ENCODE measurements around the gene SGCD. TPM values are rescaled to one million over a fixed set of nuclear protein-coding genes. Genes with fewer than 3 reads are reported as not detected.

Gene SGCD
- polyA plus RNA-seq, 1 of the 3 experiments (the other 2 are of a cell fraction): 0.87 TPM

DNA sequence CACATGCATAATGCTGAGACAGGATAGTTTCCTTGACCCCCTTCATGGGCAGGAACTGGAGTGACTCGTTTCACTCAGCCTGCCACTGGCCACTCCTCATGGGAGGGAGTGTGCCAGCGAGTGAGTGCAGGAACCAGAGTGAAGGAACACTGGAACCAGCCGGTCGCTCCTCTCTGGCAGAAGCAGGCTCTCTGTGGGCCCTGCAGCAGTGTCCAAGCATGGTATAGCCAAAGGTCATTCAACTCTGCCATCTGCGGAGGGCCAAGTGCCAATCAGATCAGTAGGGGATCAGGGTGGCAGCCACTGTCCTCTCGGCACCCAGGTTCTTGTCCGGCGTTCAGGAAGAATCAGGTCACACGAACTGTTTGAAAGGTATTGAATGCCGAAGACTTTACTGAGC lies 353.9 kb downstream of the SGCD start:
- H3F3A ChIP-seq (replicated peaks; ENCODE audit: insufficient read depth): no peaks in the 10 kb centered on the region
- ChIA-PET POLR2A (no interaction called here), CTCF (no interaction called here)
- H3K9me2 ChIP-seq: no peaks in the 10 kb centered on the region
- no peaks in the 10 kb centered on the region for H3K9me3 ChIP-seq
- H3K79me2 ChIP-seq (ENCODE audit: insufficient read depth): no peaks in the 10 kb centered on the region
- no peak overlapping the region for H2AFZ ChIP-seq (ENCODE audit: low read depth)
- no peak overlapping the region for H3K9ac ChIP-seq
- no peak overlapping the region for H3K4me2 ChIP-seq
- H3K27ac ChIP-seq (ENCODE audit: low read depth in 2 of 2, low read length in 1 of 2): no peak overlapping the region
- 79% methylated on average over 9 of the region's 10 CpGs for WGBS (ENCODE audit: low lambda C conversion rate)
- H3K4me1 ChIP-seq (ENCODE audit: control insufficient read depth in 1 of 2, insufficient read depth in 2 of 2, low read depth in 1 of 2, low read length in 1 of 2): peaks cover 0 to 9% of the 10 kb centered on the region in 2 experiments; a peak in 1 of 4 replicates
- no peaks in the 10 kb centered on the region for H3K36me3 ChIP-seq (replicated peaks in 1 of 2; ENCODE audit: control insufficient read depth in 1 of 2, insufficient read depth in 2 of 2, low read length in 1 of 2)
- no peak overlapping the region for H3K4me3 ChIP-seq (ENCODE audit: low read depth in 2 of 2, low read length in 1 of 2)
- no peaks in the 10 kb centered on the region for H4K20me1 ChIP-seq (ENCODE audit: insufficient read depth)
- DNase-seq: no peak
- TF ChIP-seq FOXJ3 (CRISPR knock-in tag; IDR thresholded peaks at IDR 0.05): no peak
- TF ChIP-seq RCOR1 (IDR thresholded peaks at IDR 0.05; ENCODE audit: low read length): no peak
- no peak for TF ChIP-seq TAF1 (IDR thresholded peaks at IDR 0.05; ENCODE audit: borderline replicate concordance, low read depth, low read length)
- TF ChIP-seq, protein P1, sequence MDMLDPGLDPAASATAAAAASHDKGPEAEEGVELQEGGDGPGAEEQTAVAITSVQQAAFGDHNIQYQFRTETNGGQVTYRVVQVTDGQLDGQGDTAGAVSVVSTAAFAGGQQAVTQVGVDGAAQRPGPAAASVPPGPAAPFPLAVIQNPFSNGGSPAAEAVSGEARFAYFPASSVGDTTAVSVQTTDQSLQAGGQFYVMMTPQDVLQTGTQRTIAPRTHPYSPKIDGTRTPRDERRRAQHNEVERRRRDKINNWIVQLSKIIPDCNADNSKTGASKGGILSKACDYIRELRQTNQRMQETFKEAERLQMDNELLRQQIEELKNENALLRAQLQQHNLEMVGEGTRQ (IDR thresholded peaks at IDR 0.05; ENCODE audit: borderline replicate concordance, low read depth, low read length): no peak
- TF ChIP-seq FOXM1 (IDR thresholded peaks at IDR 0.05; ENCODE audit: low read depth): no peak
- no peak for TF ChIP-seq JUND (IDR thresholded peaks at IDR 0.05)
- TF ChIP-seq YY1 (IDR thresholded peaks at IDR 0.05; ENCODE audit: low read depth): no peak
- TF ChIP-seq, protein P2, sequence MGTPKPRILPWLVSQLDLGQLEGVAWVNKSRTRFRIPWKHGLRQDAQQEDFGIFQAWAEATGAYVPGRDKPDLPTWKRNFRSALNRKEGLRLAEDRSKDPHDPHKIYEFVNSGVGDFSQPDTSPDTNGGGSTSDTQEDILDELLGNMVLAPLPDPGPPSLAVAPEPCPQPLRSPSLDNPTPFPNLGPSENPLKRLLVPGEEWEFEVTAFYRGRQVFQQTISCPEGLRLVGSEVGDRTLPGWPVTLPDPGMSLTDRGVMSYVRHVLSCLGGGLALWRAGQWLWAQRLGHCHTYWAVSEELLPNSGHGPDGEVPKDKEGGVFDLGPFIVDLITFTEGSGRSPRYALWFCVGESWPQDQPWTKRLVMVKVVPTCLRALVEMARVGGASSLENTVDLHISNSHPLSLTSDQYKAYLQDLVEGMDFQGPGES (IDR thresholded peaks at IDR 0.05; ENCODE audit: low read depth, low read length): no peak
- no peaks in the 10 kb centered on the region for H3K27me3 ChIP-seq (ENCODE audit: insufficient read depth)

DNA sequence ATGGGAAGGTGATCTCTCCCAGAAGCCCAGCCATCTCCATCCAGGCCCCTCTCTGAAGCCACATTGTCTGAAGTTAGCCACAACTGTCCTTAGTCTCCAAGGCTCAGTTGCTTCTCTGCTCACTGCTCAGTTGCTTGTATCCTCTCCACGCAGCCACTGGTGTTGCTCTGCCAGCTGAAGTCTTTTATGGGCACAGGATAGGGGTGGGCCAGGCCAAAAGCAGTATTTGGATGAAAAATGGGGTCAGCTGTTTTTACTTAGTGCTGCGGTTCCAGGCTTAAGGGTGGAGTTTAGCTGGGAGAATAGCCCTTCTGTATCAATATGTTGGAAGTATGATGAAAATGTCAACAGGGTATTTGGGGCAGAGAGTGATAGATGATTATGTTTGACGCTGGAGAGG lies 354.3 kb downstream of the SGCD start:
- Histone ChIP-seq H4K20me1 (ENCODE audit: insufficient read depth) (no peaks in the 10 kb centered on the region), H3K27ac (ENCODE audit: low read depth in 2 of 2, low read length in 1 of 2) (no peak overlapping the region), H3K79me2 (ENCODE audit: insufficient read depth) (no peaks in the 10 kb centered on the region), H3K9me3 (no peaks in the 10 kb centered on the region), H3K4me1 (ENCODE audit: control insufficient read depth in 1 of 2, insufficient read depth in 2 of 2, low read depth in 1 of 2, low read length in 1 of 2) (peaks cover 0 to 7% of the 10 kb centered on the region in 2 experiments; a peak in 1 of 4 replicates), H3K9ac (no peak overlapping the region), H2AFZ (ENCODE audit: low read depth) (no peak overlapping the region), H3K4me2 (no peak overlapping the region), H3K4me3 (ENCODE audit: low read depth in 2 of 2, low read length in 1 of 2) (no peak overlapping the region), H3K27me3 (ENCODE audit: insufficient read depth) (no peaks in the 10 kb centered on the region), H3K9me2 (no peaks in the 10 kb centered on the region), H3F3A (replicated peaks; ENCODE audit: insufficient read depth) (no peaks in the 10 kb centered on the region), H3K36me3 (replicated peaks in 1 of 2; ENCODE audit: control insufficient read depth in 1 of 2, insufficient read depth in 2 of 2, low read length in 1 of 2) (no peaks in the 10 kb centered on the region)
- no peak for DNase-seq
- ChIA-PET CTCF (no interaction called here), POLR2A (no interaction called here)
- TF ChIP-seq FOXM1 (IDR thresholded peaks at IDR 0.05; ENCODE audit: low read depth) (no peak), MXI1 (IDR thresholded peaks at IDR 0.05; ENCODE audit: low read depth, low read length) (no peak), NFIC (IDR thresholded peaks at IDR 0.05; ENCODE audit: borderline replicate concordance) (no peak), FOSL2 (IDR thresholded peaks at IDR 0.05; ENCODE audit: borderline replicate concordance, low read depth) (no peak), NRF1 (IDR thresholded peaks at IDR 0.05; ENCODE audit: low read depth, low read length) (no peak), GABPA (IDR thresholded peaks at IDR 0.05; ENCODE audit: low read depth) (no peak), EP300 (IDR thresholded peaks at IDR 0.05; ENCODE audit: borderline replicate concordance in 1 of 2, low read depth in 1 of 2, low read length in 1 of 2) (no peak), GATA2 (CRISPR knock-in tag; IDR thresholded peaks at IDR 0.05) (no peak), SIN3A (IDR thresholded peaks at IDR 0.05; ENCODE audit: borderline replicate concordance, low read depth, low read length) (no peak), MEF2A (IDR thresholded peaks at IDR 0.05; ENCODE audit: borderline replicate concordance, low read depth) (no peak)
- TF ChIP-seq, protein P3, sequence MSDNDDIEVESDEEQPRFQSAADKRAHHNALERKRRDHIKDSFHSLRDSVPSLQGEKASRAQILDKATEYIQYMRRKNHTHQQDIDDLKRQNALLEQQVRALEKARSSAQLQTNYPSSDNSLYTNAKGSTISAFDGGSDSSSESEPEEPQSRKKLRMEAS (IDR thresholded peaks at IDR 0.05; ENCODE audit: low read depth): no peak
- TF ChIP-seq, protein P4, sequence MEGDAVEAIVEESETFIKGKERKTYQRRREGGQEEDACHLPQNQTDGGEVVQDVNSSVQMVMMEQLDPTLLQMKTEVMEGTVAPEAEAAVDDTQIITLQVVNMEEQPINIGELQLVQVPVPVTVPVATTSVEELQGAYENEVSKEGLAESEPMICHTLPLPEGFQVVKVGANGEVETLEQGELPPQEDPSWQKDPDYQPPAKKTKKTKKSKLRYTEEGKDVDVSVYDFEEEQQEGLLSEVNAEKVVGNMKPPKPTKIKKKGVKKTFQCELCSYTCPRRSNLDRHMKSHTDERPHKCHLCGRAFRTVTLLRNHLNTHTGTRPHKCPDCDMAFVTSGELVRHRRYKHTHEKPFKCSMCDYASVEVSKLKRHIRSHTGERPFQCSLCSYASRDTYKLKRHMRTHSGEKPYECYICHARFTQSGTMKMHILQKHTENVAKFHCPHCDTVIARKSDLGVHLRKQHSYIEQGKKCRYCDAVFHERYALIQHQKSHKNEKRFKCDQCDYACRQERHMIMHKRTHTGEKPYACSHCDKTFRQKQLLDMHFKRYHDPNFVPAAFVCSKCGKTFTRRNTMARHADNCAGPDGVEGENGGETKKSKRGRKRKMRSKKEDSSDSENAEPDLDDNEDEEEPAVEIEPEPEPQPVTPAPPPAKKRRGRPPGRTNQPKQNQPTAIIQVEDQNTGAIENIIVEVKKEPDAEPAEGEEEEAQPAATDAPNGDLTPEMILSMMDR (IDR thresholded peaks at IDR 0.05): no peak
- TF ChIP-seq, protein P2 (IDR thresholded peaks at IDR 0.05; ENCODE audit: low read depth, low read length): no peak
- 57% methylated on average over 2 of the region's 3 CpGs for WGBS (ENCODE audit: low lambda C conversion rate)

Data from SK-N-SH (cell line).